ENCODE measurements around the gene CTSH.

CTSH gene

DNA sequence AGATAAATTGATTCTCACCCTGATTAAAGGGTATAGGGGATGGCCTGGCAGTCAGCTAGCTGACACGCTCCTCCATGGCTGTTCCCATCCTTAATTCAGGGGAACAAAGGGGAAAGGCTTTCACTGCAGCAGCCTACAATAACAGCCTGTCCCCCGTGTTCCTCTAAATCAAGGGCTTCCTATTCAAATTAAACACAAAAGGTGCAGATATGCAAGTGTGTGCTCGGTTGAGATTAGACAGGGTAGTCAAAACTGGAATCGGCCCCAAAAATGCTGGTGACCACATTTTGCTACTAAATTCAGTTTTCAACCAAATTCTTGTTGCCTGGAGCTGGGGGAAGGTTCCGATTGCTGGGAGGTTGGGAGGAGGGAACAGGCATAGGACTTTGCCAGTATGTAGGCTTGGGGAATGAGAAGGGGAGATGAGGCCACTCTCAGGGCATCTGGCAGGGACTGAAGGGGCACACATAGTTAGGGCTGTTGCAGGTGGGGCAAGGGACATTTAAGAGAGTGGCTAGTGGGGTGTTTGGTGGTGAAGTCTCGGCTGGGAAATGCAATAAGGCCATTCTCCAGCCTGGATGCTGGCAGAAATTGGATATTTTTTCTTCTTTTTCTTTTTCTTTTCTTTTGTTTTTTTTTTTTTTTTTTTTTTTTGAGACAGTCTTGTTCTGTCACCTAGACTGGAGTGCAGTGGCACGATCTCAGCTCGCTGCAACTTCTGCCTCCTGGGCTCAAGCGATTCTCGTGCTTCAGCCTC, 32.9 kb upstream of the CTSH start:
- no peak for DNase-seq

DNA sequence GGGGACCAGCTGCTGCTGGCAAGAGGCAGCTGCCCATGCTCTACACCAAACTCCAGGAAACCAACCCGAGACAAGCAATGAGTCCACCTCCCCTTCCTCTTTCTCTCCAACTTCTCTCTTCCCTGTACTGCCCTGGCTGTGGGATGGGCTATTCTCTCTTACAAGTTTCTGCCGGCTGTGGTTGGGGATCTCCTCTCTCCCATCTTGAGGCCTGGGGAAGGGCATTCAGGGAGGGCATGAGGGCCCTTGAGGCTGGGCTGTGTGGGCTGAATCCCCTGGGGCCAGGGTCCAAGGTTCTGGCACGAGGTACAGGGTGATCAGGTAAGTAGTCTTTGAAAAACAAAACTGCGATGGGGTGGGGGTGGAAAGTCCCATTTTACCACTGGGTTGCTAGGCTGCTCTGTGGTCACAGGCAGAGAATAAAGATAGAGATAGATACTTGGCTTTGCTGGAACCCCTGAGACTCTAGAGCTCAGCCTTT, 32.3 kb upstream of the CTSH start:
- DNase-seq, result no peak

DNA sequence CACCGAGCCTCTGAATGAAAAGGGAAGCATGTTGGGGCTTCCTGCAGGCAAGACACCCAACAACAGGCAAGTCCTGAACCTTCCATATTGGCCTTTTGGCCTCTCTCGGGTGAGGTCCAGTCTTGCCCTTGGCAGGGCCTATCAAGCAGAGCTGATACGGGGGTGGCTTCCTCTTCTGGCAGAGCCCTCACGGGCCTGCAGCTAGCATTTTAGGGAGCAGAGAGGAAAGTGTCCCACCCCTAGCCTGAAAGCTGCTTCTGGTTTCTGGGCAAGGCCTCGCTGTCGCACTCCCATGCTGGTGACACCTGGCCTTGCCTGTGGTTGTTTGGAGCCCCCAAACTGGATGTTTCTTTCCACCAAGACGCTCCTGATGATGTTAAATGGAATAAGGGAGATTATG, 31.8 kb upstream of the CTSH start:
- no peak for DNase-seq

DNA sequence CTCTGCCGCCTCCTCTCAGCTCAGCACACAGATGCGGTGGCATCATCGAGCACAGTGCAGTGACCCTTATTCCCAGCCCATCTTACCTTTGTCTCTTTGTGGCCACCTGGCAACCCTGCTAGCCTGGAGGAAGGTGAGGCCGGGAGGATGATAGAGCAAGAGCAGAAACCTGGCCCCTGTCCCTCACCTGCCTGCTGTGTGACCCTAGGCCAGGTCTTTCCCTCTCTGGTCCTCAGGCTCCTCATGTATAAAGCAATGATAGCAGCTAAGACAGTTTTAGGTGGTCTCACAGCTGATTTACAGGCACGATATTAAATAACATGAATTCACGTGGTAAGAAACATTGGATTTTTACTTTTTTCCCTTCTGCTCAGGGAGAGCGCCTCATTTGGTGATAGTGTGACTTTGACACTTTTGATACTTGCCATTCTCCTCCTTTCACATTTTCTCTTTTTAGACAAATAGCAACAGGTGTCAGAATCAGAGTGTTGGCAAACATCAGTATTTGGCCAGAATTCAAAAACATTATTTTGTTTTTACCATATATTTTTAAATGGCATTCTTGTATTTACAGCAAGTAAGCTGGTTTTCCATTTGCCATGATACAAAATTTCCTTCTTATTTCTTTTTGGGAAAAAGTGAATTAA, 29.5 kb upstream of the CTSH start:
- no peak for DNase-seq

DNA sequence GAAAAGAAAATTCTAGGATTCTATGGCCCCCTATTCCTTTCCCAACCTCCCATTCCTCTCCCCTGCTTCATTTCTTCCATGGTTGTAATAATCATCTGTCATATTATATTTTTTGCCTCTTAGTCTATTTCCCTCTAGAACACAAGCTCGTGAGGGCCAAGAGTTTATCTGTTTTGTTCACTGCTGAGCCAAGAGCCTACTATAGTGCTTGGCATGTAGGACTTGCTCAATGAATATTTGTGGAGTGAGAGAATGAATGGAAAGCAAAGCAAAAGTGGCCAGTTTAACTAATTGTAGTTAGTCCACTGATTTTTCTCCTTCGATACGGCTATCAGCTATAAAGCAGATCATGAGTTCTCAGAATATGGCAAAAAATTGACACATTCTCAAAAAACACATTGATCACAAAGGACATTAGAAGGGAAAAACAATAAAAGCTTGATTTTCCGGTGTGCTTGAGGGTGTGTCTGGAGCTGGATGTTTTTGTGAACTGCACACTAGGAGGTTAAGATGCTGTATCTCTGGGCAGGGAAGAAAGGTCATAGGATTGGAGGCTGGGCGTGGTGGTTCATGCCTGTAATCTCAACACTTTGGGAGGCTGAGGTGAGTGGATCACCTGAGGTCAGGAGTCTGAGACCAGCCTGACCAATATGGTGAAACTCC, 25.0 kb upstream of the CTSH start:
- DNase-seq, result no peak

DNA sequence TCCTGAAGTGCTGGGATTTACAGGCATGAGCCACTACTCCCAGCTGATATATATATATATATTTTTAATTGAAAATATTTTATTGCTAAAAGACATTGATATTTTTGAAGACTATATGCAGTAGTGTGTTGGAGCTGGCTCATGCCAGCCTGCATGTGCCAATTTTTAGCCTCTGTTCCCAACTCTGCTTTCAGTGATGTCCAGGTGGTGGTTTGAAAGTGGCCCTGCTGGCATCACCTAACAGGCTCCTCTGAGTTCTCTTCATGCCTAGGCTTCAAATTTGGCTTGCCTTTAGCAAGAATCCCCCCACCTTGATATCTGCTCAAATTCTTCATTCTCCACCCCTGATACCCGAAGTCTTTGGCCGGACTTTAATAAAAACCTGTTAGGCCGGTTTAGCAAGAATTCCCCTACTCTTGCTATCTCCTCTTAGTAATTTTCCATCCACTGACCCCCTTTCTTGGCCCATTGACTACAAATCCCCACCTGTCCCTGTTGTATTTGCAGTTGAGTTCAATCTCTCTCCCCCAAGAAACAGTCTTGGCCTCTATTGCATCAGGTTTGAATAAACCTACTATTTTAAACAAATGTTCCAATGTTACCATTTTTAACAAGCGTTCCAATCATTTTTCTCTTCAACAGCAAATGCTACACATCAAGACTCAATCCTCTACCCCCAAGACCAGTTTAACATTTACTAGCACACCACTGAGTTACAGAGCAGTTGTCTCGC, 23.9 kb upstream of the CTSH start:
- no peak for DNase-seq

DNA sequence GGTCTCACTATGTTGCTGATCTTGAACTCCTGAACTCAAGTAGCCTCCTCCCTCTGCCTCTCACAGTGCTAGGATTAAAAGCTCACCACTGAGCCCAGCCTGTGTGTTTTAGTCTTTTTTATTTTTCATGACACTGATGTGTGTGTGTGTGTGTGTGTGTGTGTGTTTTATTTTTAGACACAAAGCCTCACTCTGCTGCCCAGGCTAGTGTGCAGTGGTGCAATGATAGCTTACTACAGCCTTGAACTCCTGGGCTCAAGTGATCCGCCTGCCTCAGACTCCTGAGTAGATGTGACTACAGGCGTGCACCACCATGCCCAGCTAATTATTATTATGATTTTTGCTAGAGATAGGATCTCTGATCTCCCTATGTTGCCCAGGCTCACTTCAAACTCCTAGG, 23.3 kb upstream of the CTSH start:
- DNase-seq, result no peak

DNA sequence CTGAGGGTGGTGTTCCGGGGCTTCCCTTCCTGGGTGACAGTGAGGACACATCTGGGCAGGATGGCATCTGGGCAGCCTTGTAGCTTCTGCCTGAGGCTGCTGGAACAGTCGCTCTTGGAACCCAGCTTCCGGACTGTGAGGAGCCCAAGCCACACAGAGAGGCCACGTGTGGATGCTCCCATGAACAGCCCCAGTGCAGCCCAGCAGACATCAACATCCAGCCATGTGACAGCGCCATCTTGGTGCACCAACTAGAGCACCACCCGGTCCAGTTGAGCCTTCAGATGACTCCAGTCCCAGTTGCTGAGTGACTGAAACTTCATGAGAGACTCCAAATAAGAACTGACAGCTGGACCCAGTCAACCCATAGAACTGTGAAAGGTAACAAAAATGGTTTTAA, 15.5 kb upstream of the CTSH start:
- DNase-seq, result no peak

DNA sequence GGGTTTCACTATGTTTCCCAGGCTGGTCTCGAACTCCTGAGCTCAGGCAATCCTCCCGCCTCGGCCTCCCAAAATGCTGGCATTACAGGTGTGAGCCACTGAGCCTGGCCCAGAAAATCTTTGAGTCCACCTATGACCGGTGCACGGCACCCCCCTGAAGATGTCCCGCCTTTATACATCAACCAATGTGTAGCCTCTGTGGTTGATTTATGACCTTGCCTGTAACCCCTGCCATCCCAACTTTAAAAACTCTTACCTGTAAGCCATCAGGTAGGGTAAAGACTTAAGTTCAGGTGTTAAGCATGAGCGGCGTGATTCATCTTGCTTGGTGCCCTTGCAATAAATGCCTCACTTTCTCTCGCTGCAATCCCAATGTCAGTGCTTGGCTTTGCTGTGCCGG, 14.5 kb upstream of the CTSH start:
- DNase-seq, result no peak

DNA sequence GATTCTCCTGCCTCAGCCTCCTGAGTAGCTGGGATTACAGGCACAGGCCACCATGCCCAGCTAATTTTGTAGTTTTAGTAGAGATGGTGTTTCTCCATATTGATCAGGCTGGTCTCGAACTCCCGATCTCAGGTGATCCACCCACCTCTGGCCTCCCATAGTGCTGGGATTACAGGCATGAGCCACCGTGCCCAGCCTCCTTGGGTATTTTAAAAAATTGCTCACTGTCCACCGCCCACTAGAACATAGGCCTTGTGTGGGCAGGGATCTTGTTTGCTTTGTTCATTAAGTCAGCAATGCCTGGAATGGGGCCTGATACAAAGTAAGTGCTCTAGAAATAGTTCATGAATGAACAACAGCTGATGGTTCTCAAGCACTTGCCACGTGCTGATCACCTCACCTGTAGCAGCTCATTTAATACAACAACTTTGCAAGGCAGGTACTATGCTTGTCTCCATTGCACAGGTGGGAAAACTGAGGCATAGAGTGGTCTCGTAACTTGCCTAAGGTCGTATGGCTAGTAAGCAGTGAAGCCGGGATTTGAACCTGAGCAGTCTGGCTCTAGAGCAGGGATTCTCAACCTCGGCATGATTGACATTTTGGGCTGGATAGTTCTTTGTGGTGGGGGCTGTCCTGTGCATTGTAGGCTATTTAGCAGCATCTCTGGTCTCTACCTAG, 12.7 kb upstream of the CTSH start:
- DNase-seq, result no peak

DNA sequence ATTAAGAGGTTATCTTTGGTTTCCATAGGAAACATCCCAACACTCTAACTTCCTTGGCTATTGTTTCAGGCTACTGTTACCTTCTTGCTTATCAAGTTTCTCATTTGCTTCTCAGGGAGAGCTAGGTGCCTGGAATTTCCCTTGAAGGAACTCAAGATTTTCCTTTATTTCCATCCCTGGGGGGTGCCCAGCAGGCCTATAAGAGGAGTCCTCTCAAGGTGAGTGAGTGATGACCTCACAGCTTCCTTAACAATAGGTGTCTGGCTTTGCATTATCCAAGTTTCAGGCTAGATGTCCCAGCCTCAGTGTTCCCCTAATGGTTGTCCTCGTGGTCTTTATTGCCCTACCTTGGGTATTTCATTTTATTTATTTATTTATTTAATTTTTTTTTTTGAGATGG, 12.1 kb upstream of the CTSH start:
- no peak for DNase-seq

DNA sequence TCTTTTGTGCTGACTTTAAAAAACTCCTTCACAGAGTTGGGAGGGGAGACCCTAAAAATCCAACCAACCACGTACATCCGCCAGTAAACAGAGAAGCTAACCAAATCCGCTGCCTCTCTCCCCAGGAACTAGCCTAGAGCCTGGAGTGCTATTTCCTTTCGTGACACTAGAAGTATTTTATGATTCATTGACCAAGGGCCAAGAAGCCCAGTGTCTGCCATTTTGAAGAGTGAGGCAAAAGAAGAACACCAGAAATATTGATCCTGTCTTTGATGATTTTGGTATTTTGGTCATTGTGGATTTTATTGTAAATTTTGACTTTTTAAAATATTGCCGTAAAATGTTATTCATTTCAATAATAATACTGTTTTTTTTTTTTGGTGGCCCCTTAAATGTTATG, 10.5 kb upstream of the CTSH start:
- DNase-seq, result no peak

DNA sequence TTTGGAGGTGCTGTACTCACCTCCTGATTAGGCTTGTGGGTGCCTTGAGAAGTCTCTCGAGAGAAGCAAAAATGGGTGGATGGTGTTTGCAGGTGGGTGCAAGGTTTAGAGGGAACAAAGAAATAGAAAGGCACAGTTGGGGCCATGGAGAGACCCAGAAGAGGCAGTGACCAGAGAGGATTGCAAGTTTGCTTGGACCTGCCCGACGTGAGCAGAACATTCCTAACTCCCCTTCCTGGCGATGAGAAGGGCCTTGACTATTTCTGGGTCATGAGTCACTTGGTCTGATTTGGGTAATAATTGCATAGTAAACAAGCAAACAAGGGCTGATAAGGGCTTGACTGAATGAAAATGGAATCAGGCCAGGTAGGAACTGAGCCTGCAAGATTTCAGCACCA, 7.0 kb upstream of the CTSH start:
- no peak for DNase-seq

DNA sequence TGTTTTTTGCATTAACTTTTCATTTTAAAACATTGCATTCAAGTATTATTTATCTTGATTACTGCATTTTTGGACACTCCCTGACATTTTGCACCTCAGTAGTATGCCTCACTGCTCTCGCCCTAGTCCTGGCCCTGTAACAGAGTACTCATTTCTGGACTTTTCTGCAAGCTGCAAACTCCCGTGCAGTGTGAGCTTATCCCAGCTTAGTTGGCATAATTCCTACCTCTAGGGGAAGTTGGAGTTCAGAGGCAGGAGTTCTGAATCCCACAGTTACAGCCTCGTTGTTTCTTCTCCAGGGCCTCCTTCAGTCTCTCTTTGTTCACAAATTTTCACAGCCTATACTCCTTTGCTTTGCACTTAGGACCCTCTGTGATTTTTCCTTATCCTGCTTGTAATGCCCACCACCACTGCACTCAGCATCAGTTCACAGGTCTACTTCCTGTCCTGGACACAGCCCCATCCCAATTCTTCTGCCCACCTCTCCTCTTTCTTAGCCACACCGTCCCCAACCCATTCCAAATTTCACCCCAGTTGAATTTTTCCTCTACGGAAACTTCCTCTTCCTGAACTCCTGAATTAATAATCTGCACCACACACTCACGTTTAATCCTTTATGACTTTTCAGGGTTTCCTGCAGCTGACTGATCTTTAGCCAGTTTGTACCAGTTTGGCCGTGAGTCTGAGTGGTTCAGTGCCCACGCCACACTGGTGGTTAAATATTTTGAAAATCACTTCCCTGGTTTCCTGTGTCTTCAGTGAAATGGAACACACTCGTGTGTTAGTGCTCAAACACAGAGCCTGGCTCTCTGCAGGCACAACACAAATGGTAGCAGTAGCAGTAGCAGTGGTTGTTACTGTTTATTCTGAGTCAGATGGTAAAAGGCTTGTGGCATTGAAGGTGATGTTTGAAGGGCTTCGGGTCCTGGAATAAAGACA, 6.3 kb upstream of the CTSH start:
- no peak for DNase-seq

DNA sequence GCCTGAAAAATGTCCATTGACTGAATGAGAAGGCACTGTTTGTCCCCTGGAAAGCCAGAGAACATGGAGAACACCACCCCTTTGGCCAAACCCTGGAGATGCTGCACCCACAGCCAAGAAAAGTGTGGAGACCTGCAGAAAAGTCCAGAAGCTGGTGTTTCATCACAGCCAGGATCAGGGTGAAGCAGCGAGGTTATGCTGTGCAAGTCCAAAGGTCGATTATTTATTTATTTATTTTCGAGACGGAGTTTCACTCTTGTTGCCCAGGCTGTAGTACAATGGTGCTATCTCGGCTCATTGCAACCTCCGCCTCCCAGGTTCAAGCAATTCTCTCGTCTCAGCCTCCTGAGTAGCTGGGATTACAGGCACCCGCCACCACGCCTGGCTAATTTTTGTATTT, 5.5 kb upstream of the CTSH start:
- DNase-seq, result no peak

DNA sequence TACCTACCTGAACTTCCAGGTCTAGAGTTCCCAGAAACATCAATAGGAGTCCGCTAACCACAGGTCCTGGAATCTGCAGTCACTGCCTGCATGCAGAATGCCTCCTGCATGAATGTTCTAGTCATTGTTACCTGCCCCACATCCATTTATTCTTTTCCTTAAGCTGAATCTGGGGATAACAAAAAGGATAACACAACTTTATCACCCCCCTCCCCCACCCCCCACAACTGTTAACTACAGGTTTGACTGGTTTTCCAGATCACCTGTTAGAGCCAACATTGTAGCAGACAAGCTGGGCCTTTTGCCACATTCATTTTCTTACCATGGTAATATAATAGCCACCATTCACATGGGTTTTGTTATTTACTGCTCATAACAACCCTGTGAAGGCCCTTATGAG, 4.6 kb upstream of the CTSH start:
- no peak for DNase-seq

DNA sequence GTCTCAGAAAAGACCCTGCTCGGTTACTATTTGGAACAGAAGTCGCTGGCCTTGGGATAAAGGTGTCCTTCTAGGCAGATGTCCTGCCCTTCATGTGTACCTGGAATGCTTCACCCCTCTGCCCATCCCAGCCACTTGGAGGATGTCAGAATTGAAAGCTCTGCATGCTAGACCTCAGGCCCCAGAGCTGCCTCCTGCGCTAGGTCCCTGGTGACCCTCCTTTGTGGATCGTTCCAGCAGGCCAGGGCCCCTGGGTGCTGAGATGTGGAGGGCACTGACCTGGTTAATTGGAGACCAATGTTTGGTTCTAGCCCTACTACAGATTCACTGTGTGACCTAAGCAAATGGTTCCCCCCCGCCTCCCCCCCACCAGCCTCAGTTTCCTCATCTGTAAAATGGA, 2.7 kb upstream of the CTSH start:
- no peak for DNase-seq

DNA sequence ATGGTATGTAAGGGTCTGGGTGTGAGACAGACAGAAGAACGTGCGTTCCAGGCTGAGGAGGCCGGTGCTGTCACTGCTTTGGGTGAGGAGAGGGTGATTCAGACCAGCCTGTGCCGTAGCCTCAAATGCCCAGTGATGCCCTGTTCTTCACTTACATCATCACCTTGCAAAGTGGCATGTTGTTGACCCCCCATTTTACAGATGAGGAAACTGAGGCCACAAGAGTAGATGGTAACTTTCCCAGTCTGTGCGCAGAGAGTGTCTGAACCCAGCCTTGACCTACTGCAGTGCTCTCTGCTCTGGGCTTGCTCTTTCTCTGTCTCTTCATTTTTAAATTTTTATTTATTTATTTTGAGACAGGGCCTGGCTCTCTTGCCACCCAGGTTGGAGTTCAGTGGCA, 1.6 kb upstream of the CTSH start:
- DNase-seq, result no peak

DNA sequence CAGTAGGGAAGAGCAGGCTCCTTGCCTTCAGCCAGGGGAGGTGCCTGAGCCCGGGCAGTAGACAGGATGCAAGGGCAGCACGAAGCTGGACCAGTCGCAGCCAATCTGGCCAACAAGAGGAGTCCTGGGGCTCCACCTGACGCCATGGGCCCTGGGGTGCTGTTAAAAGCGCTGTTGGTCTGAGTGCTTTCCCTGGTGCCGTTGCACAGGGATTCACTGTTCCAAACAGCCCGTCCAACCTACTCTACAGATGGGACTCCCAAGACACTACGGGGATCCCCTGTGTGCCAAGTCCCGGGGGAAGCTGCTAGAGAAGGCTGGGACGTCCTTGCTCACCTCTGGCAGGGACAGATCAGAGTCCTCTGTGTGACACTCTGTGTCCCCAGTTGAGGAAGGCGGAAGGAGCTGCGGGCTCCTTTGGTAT, 632 bp downstream of the CTSH start:
- no peak for DNase-seq

DNA sequence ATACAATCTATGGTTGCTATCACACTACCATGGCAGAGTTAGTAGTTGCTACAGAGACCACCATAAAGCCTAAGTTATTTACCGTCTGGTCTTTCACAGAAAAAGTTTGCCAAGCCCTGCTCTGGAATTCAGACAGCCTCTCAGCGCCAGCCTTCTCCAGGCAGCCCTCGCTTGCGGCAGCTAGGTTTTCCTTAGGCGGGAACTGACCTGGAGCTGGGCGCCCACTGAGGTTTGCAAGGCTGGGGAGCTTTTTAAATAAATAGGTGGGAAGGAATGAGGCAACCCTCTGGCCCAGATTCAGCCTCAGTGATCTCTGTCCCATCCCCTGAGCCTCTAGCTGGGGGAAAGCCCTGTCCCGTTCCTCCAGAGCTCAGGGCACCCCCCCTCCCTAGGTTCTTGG, 1.2 kb downstream of the CTSH start:
- DNase-seq, result no peak

DNA sequence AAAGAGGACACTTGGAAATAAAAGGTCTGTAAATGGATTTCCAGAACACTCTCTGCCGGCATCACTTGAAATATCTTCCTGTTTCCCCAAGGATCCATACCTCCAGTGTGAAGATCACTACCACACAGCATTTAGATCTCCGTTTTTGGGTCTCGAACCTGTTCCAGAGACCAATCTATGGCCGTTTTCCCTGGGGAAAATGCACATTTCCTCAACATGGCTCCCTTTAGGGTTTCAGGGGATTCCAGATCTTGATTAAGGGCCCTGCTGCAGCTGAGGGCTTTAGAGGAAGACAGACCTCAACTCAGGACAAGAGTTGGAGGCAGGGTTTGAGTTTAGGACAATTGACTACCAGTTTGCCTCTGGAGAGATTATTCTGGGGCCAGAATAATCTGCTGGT, 2.1 kb downstream of the CTSH start:
- DNase-seq, result no peak
